Measurements from ENCODE around the gene CD81. TPM values are rescaled to one million over a fixed set of nuclear protein-coding genes. Genes with fewer than 3 reads are reported as not detected.
A peak's percentile ranks its signal among the peaks of the same experiment; 100 is the strongest.

The CD81 gene
- total RNA-seq, 5 donors from 2014 or later (not counting 1 experiment from before 2014, with no cell fraction given), result 124 to 213 (median 146) TPM

- ChIA-PET POLR2A (no interaction called here), CTCF (no interaction called here)
- Histone ChIP-seq H3K9me3 (no peaks in the 10 kb centered on the region), H3K27me3 (replicated peaks in 1 of 2; ENCODE audit: control insufficient read depth in 2 of 2, extremely low read depth in 1 of 2, insufficient read depth in 2 of 2, low read length in 1 of 2) (no peaks in the 10 kb centered on the region), H3K4me3 (ENCODE audit: control insufficient read depth in 1 of 2, extremely low read depth in 1 of 2, low read length in 1 of 2) (no peak overlapping the region), H3K4me1 (ENCODE audit: control insufficient read depth in 1 of 2, extremely low read depth in 1 of 2, insufficient read depth in 2 of 2, low read length in 2 of 2) (peaks cover 0 to 63% of the 10 kb centered on the region in 2 experiments), H3K36me3 (ENCODE audit: control insufficient read depth in 2 of 2, extremely low read depth in 1 of 2, insufficient read depth in 1 of 2, low read length in 1 of 2) (peaks cover 17 to 53% of the 10 kb centered on the region in 2 donors), H3K27ac (ENCODE audit: low read length) (no peak overlapping the region)
- 92% methylated on average over 2 of the region's 8 CpGs for WGBS (ENCODE audit: insufficient coverage)
- no peak for DNase-seq
- no peak for ATAC-seq (replicated peaks in 1 of 4)
- H3K4me1 Mint-ChIP-seq, result peaks cover 5 to 16% (median 12%) of the 10 kb centered on the region in 3 donors
- H3K27ac Mint-ChIP-seq, result no peak overlapping the region
- H3K36me3 Mint-ChIP-seq, result peaks cover 6% of the 10 kb centered on the region
- H3K9me3 Mint-ChIP-seq, result no peaks in the 10 kb centered on the region
- H3K27me3 Mint-ChIP-seq, result no peaks in the 10 kb centered on the region
- H3K4me3 Mint-ChIP-seq, result no peak overlapping the region
Measured at GRCh38 chr11:2394818-2395105, 17.7 kb downstream of the CD81 start.

DNA sequence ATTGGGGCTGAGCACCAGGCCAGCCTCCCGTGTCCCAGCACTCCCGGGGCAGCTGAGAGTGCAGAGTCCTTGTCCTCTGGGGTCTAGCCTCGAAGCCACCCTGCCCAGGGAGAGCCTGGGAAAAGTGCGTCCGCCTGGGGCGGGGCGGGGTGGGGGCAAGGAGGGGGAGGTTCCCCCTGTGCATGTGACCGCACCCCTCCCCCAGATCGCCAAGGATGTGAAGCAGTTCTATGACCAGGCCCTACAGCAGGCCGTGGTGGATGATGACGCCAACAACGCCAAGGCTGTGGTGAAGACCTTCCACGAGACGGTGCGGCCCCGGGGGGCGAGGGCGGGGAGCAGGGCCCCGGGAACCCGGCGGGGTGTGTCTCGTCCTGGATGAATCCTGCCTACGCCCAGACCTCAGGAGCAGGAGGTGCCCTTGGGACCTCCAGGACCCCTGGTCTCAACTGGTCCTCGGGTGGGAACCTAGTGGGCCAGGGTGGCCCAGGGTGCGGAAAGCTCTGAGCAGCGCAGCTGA, 18.2 kb downstream of the CD81 start:
- no peaks in the 10 kb centered on the region for H3K27me3 Mint-ChIP-seq
- ChIA-PET CTCF (no interaction called here), POLR2A (no interaction called here)
- WGBS (ENCODE audit: insufficient coverage), result 94% methylated on average over 15 of the region's 26 CpGs
- peaks cover 3 to 11% (median 8%) of the 10 kb centered on the region in 3 donors for H3K4me1 Mint-ChIP-seq
- H3K36me3 Mint-ChIP-seq, result peaks cover 6% of the 10 kb centered on the region
- H3K4me3 Mint-ChIP-seq, result no peak overlapping the region
- Histone ChIP-seq H3K9me3 (no peaks in the 10 kb centered on the region), H3K4me3 (ENCODE audit: control insufficient read depth in 1 of 2, extremely low read depth in 1 of 2, low read length in 1 of 2) (no peak overlapping the region), H3K4me1 (ENCODE audit: control insufficient read depth in 1 of 2, extremely low read depth in 1 of 2, insufficient read depth in 2 of 2, low read length in 2 of 2) (peaks cover 0 to 61% of the 10 kb centered on the region in 2 experiments), H3K27me3 (replicated peaks in 1 of 2; ENCODE audit: control insufficient read depth in 2 of 2, extremely low read depth in 1 of 2, insufficient read depth in 2 of 2, low read length in 1 of 2) (no peaks in the 10 kb centered on the region), H3K36me3 (ENCODE audit: control insufficient read depth in 2 of 2, extremely low read depth in 1 of 2, insufficient read depth in 1 of 2, low read length in 1 of 2) (peaks cover 17 to 48% of the 10 kb centered on the region in 2 donors), H3K27ac (ENCODE audit: low read length) (no peak overlapping the region)
- no peak overlapping the region for H3K27ac Mint-ChIP-seq
- ATAC-seq (replicated peaks in 1 of 4), result no peak
- no peaks in the 10 kb centered on the region for H3K9me3 Mint-ChIP-seq
- no peak for DNase-seq

- WGBS (ENCODE audit: insufficient coverage), result 94% methylated on average over 15 of the region's 17 CpGs
- Mint-ChIP-seq H3K4me3 (no peak overlapping the region), H3K36me3 (peaks cover 6% of the 10 kb centered on the region), H3K27me3 (no peaks in the 10 kb centered on the region), H3K27ac (no peak overlapping the region), H3K9me3 (no peaks in the 10 kb centered on the region), H3K4me1 (peaks cover 3 to 7% (median 7%) of the 10 kb centered on the region in 3 donors)
- no peak overlapping the region for H3K4me3 ChIP-seq (ENCODE audit: control insufficient read depth in 1 of 2, extremely low read depth in 1 of 2, low read length in 1 of 2)
- no peak overlapping the region for H3K27ac ChIP-seq (ENCODE audit: low read length)
- H3K9me3 ChIP-seq, result no peaks in the 10 kb centered on the region
- H3K36me3 ChIP-seq (ENCODE audit: control insufficient read depth in 2 of 2, extremely low read depth in 1 of 2, insufficient read depth in 1 of 2, low read length in 1 of 2), result peaks cover 17 to 45% of the 10 kb centered on the region in 2 donors
- POLR2A ChIA-PET, result no interaction called here
- H3K27me3 ChIP-seq (replicated peaks in 1 of 2; ENCODE audit: control insufficient read depth in 2 of 2, extremely low read depth in 1 of 2, insufficient read depth in 2 of 2, low read length in 1 of 2), result no peaks in the 10 kb centered on the region
- H3K4me1 ChIP-seq (ENCODE audit: control insufficient read depth in 1 of 2, extremely low read depth in 1 of 2, insufficient read depth in 2 of 2, low read length in 2 of 2), result peaks cover 0 to 56% of the 10 kb centered on the region in 2 experiments
- DNase-seq, result no peak
- CTCF ChIA-PET, result no interaction called here
- ATAC-seq (replicated peaks in 1 of 4), result no peak
Measured at GRCh38 chr11:2395856-2396255, 18.7 kb downstream of the CD81 start.

DNA sequence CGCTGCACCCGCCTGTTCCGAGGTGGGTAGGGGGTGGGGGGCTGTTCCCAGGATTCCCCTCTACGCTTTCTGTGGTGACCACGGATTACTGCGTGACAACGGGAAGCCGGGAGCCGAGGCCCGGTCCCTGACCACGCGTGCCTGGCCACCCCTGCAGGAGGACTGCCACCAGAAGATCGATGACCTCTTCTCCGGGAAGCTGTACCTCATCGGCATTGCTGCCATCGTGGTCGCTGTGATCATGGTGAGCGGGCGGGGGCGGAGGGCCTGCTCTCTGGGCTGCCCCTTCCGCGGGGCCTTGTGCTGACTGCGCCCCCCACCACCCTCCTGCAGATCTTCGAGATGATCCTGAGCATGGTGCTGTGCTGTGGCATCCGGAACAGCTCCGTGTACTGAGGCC, 19.4 kb downstream of the CD81 start:
- Mint-ChIP-seq H3K27ac (no peak overlapping the region), H3K9me3 (no peaks in the 10 kb centered on the region), H3K36me3 (peaks cover 6% of the 10 kb centered on the region), H3K4me1 (peaks cover 6 to 10% (median 8%) of the 10 kb centered on the region in 3 donors), H3K4me3 (no peak overlapping the region), H3K27me3 (no peaks in the 10 kb centered on the region)
- ATAC-seq (replicated peaks in 1 of 4), result no peak
- ChIA-PET POLR2A (no interaction called here), CTCF (no interaction called here)
- WGBS (ENCODE audit: insufficient coverage), result 96% methylated on average over 24 of the region's 26 CpGs
- DNase-seq, result no peak
- H3K27ac ChIP-seq (ENCODE audit: low read length), result no peak overlapping the region
- H3K4me1 ChIP-seq (ENCODE audit: control insufficient read depth in 1 of 2, extremely low read depth in 1 of 2, insufficient read depth in 2 of 2, low read length in 2 of 2), result peaks cover under 1 to 56% of the 10 kb centered on the region in 2 experiments
- no peak overlapping the region for H3K4me3 ChIP-seq (ENCODE audit: control insufficient read depth in 1 of 2, extremely low read depth in 1 of 2, low read length in 1 of 2)
- H3K9me3 ChIP-seq, result no peaks in the 10 kb centered on the region
- peaks cover 14 to 44% of the 10 kb centered on the region in 2 donors for H3K36me3 ChIP-seq (ENCODE audit: control insufficient read depth in 2 of 2, extremely low read depth in 1 of 2, insufficient read depth in 1 of 2, low read length in 1 of 2)
- no peaks in the 10 kb centered on the region for H3K27me3 ChIP-seq (replicated peaks in 1 of 2; ENCODE audit: control insufficient read depth in 2 of 2, extremely low read depth in 1 of 2, insufficient read depth in 2 of 2, low read length in 1 of 2)

GRCh38 chr11:2397005-2397404, 19.9 kb downstream of the CD81 start:
- DNase-seq (no peak), ATAC-seq (replicated peaks in 1 of 4) (no peak)
- Histone ChIP-seq H3K27ac (ENCODE audit: low read length) (no peak overlapping the region), H3K36me3 (ENCODE audit: control insufficient read depth in 2 of 2, extremely low read depth in 1 of 2, insufficient read depth in 1 of 2, low read length in 1 of 2) (peaks cover 11 to 45% of the 10 kb centered on the region in 2 donors), H3K9me3 (no peaks in the 10 kb centered on the region), H3K27me3 (replicated peaks in 1 of 2; ENCODE audit: control insufficient read depth in 2 of 2, extremely low read depth in 1 of 2, insufficient read depth in 2 of 2, low read length in 1 of 2) (no peaks in the 10 kb centered on the region), H3K4me1 (ENCODE audit: control insufficient read depth in 1 of 2, extremely low read depth in 1 of 2, insufficient read depth in 2 of 2, low read length in 2 of 2) (peaks cover 5 to 57% of the 10 kb centered on the region in 2 experiments), H3K4me3 (ENCODE audit: control insufficient read depth in 1 of 2, extremely low read depth in 1 of 2, low read length in 1 of 2) (no peak overlapping the region)
- no peak overlapping the region for H3K27ac Mint-ChIP-seq
- 98% methylated on average over 10 of the region's 12 CpGs for whole genome bisulfite sequencing (ENCODE audit: insufficient coverage)
- peaks cover 6% of the 10 kb centered on the region for H3K36me3 Mint-ChIP-seq
- H3K9me3 Mint-ChIP-seq, result no peaks in the 10 kb centered on the region
- H3K4me3 Mint-ChIP-seq, result no peak overlapping the region
- peaks cover 10 to 15% (median 14%) of the 10 kb centered on the region in 3 donors for H3K4me1 Mint-ChIP-seq
- POLR2A ChIA-PET, result no interaction called here
- H3K27me3 Mint-ChIP-seq, result no peaks in the 10 kb centered on the region
- CTCF ChIA-PET, result no interaction called here

DNA sequence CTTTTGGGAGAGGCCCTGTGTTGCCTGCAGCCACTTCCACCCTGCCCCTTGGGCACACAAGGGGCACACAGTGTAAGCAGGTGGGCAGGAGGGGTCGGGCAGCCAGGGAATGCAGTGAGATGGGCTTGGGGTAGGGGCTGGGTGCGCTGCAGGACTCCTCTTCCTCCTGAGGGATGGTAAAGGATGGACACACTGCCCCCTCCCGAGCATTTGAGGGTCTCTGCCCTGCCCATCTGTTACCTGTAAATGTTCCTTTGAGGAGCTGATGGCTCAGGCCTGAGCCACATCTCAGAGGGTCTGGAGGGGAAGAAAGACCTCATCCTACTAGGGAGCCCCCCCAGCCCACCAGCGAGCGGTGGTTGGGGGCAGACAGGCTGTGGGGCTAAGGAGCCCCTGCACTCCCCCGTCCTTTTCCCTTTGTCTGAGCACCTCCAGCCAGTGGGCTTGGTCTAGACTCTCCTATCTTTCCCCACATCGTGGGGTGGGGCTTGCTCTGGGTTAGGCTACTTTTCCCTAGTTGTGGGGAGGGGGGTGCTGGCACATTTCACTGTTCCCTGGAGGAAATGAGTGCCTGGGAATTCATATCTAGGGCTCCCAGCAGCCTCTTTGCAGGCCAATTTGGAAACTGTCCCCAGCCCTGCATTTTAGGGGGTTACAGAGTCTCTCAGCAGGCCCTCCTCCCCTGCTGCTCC, 21.7 kb downstream of the CD81 start:
- 96% methylated on average over 2 of the region's 7 CpGs for WGBS (ENCODE audit: insufficient coverage)
- H3K4me1 ChIP-seq (ENCODE audit: control insufficient read depth in 1 of 2, extremely low read depth in 1 of 2, insufficient read depth in 2 of 2, low read length in 2 of 2), result peaks cover 5 to 46% of the 10 kb centered on the region in 2 experiments
- Mint-ChIP-seq H3K4me1 (peaks cover 15 to 21% (median 18%) of the 10 kb centered on the region in 3 donors), H3K4me3 (peak overlapping the region; percentile 89 to 95 (median 90)), H3K36me3 (peaks cover 11% of the 10 kb centered on the region), H3K9me3 (no peaks in the 10 kb centered on the region), H3K27ac (peak overlapping the region; percentile 85 to 92), H3K27me3 (no peaks in the 10 kb centered on the region)
- ChIA-PET POLR2A (no interaction called here), CTCF (interaction anchor here (0.6 to 0.7 kb wide), 2 partner anchors 19 to 90 kb away, joined by 3 read pairs; no protein-coding TSS in a partner anchor)
- no peak for ATAC-seq (replicated peaks in 1 of 4)
- H3K4me3 ChIP-seq (ENCODE audit: control insufficient read depth in 1 of 2, extremely low read depth in 1 of 2, low read length in 1 of 2), result no peak overlapping the region
- peaks cover 18 to 52% of the 10 kb centered on the region in 2 donors for H3K36me3 ChIP-seq (ENCODE audit: control insufficient read depth in 2 of 2, extremely low read depth in 1 of 2, insufficient read depth in 1 of 2, low read length in 1 of 2)
- no peaks in the 10 kb centered on the region for H3K9me3 ChIP-seq
- DNase-seq, result no peak
- H3K27ac ChIP-seq (ENCODE audit: low read length), result peak overlapping the region; percentile 96
- H3K27me3 ChIP-seq (replicated peaks in 1 of 2; ENCODE audit: control insufficient read depth in 2 of 2, extremely low read depth in 1 of 2, insufficient read depth in 2 of 2, low read length in 1 of 2), result no peaks in the 10 kb centered on the region
